Measurements from ENCODE around the gene CEBPA.

CEBPA gene

GRCh38 chr19:33302175-33302973 lies at the start of gene CEBPA:
Gene CEBPA, minus strand, starts transcription at chr19:33302534. Its CDS starts 120 bp downstream, at chr19:33302414.
- peak in 2 of 3 experiments; percentile 17 to 34 for DNase-seq (ENCODE audit: low read depth in 3 of 3)

DNA sequence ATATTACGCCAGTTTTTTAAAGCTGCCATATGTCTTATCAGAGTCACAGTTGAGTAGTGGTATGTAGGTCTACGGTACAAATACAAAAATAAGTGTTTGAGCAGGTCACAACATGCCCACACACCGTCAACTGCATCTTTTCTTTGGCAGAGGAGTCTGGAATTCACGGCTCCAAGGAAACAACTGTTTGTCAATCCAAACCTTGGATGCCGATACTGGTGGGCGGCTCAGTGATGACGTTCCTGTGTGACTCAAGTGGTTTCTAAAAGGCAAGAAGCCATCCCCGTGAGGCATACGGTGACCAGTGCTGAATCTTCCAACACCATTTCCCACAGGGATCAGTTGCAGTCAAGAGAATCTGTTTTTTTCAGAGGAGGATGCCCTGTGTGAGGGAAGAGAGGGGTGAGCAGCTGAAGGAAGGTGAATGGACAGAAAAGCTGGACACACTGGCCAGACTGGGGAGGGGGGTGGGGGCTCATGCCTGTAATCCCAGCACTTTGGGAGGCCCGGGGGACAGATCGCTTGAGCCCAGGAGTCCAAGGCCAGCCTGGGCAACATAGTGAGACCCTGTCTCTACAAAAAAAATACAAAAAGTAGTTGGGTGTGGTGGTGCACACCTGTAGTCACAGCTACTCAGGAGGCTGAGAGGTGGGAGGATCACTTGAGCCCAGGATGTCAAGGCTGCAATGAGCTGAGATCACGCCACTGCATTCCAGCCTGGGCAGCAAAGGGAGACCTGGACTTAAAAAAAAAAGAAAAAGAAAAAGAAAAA lies 48.4 kb upstream of the CEBPA start:
- no peak for DNase-seq (ENCODE audit: low read depth in 3 of 3)

- no peak for DNase-seq (ENCODE audit: low read depth in 3 of 3)
Observed at GRCh38 chr19:33349319-33350289, 47.3 kb upstream of the CEBPA start.

- no peak for DNase-seq (ENCODE audit: low read depth in 3 of 3)
Observed at GRCh38 chr19:33348301-33349010, 46.1 kb upstream of the CEBPA start.

DNA sequence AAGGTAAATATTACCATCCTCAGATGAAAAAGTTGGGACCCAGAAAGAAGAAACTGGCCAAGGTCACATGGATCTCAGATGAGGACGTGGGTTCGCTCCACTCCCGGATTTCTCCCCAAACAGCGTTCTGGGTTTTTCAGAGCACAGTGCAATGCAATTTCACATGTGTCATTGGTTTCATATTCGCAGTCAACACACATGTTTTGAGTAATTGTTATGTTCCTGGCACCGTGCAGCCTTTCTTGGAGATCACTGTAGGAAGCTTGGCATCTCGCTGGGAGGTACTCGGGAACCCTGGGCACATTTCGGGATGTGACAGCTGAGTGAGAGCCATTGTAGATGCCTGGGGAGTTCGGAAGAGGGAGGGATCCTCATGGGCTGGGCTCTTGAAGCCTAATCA lies 45.0 kb upstream of the CEBPA start:
- DNase-seq (ENCODE audit: low read depth in 3 of 3), result no peak

DNA sequence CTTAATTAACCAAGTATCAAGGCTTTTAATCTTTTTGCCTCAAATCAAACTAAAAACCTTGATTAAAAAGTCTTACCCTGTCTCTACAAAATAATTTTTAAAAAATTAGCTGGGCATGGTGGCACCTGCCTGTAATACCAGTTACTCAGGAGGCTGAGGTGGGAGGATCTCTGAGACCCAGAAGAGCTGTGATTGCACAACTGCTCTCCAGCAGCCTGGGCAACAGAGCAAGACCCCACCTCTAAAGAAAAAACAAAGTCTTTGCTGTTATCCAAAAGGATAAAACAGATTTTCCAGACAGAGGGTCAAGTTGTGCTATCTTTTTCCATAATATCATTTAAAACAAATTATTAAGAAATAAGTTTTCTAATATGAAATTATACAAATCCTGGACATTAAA lies 44.3 kb upstream of the CEBPA start:
- DNase-seq (ENCODE audit: low read depth in 3 of 3), result no peak

DNA sequence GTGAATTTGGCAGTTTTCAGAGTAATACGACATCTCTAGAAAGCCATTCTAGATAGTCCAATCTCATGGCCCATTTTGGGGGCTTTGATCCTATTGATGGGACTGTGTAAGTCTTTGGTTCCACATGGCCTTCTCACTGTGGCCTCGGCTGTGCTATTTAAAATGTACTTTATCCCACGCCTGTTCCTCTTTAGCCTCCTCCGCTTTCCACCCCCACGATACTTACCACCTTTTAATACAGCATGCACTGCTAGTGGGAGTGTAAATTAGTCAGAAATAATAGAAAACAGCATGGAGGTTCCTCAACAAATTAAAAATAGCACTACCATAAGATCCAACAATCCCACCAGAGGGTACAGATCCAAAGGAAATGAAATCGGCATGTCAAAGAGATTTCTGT lies 42.8 kb upstream of the CEBPA start:
- DNase-seq (ENCODE audit: low read depth in 3 of 3), result no peak

GRCh38 chr19:33344573-33344925 lies 42.2 kb upstream of the CEBPA start:
- no peak for DNase-seq (ENCODE audit: low read depth in 3 of 3)

GRCh38 chr19:33343859-33344572 lies 41.7 kb upstream of the CEBPA start:
- no peak for DNase-seq (ENCODE audit: low read depth in 3 of 3)

DNA sequence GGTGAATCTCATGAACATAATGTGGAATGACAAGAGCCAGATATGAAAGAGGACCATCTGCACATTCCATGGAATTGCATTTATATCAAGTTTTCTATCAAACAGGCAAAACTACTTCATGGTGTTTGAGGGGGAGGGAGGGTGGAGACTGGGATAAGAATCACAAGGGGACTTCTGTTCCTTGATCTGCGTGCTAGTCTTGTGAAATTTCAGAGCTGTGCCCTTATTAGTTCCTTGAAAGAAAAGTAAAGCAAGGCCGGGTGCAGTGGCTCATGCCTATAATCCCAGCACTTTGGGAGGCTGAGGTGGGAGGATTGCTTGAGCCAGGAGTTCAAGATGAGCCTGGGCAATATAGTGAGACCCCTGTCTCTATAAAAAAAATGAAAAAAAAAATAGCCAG lies 41.0 kb upstream of the CEBPA start:
- DNase-seq (ENCODE audit: low read depth in 3 of 3), result no peak

DNA sequence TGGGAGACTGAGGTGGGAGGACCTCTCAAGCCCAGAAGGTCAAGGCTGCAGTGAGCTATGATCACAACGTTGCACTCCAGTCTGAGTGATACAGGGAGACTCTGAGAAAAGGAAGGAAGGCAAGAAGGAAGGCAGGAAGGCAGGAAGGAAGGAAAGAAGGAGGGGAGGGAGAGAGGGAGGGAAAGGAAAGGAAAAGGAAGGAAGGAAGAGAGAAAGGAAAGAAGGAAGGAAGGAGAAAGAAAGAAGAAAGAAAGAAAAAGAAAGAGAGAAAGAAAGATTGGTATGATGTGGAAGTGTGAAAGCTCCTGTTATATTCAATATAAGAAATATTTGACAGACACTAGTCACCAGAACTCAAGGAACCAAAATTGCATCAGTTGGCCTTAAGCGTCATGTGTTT lies 38.7 kb upstream of the CEBPA start:
- DNase-seq (ENCODE audit: low read depth in 3 of 3), result no peak

DNA sequence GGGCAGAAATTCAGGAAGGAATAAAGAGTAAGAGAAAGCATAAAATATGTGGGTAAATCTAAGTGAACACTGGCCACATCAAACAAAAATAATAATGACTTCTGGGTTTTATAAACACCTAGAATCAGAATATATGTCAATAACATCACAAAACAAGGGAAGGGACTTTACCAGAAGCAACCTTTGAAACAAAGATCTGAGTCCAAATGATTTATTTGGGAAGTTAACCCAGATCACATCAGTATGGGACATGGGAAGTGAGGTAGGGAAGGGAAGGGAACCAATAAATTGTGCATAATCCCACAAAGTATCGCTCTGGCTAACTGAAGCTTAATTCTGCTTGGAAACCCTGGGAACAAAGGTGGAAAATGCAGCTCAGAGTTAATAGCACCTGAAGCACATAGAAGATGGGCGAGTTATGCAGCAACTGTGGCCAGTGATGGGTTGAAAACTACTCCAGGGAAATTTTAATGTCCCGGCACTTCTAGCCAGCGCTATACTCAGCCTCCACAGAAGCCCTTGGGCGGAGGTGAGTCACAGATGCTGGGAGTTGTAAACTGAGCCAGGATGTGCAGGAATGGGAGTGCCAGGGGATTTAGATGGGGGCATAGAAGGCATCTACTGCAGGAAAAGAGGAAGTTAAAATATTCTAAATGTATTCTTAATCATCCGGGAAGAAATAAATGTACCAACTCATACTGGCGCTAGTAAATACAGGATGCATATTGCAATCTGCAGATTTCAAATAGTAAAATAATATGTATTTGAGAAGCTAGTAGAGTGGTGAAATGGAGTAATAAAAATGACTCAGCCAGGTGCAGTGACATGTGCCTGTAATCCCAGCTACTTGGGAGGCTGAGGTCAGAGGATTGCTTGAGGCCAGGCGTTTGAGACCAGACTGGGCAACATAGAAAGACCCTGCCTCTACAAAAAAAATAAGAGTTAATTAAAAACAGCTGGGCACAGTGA lies 37.0 kb upstream of the CEBPA start:
- no peak for DNase-seq (ENCODE audit: low read depth in 3 of 3)

- no peak for DNase-seq (ENCODE audit: low read depth in 3 of 3)
Observed at GRCh38 chr19:33335446-33335845, 33.1 kb upstream of the CEBPA start.

GRCh38 chr19:33334271-33334670 lies 31.9 kb upstream of the CEBPA start:
- DNase-seq (ENCODE audit: low read depth in 3 of 3), result no peak

GRCh38 chr19:33333642-33334041 lies 31.3 kb upstream of the CEBPA start:
- no peak for DNase-seq (ENCODE audit: low read depth in 3 of 3)

DNA sequence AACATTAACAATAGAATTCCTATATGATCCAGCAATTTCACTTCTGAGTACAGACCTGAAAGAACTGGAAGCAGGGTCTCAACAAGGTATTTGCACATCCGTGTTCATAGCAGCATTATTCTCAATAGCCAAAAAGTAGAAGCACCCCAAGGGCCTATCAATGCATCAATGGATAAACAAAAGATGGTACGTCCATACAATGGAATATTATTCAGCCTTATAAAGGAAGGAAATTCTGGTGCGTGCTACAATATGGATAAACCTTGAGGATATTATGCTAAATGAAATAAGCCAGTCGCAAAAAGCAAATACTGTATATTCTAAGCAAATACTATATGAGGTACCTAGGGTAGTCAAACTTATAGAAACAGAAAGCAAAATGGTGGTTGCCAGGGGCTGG lies 30.8 kb upstream of the CEBPA start:
- no peak for DNase-seq (ENCODE audit: low read depth in 3 of 3)

DNA sequence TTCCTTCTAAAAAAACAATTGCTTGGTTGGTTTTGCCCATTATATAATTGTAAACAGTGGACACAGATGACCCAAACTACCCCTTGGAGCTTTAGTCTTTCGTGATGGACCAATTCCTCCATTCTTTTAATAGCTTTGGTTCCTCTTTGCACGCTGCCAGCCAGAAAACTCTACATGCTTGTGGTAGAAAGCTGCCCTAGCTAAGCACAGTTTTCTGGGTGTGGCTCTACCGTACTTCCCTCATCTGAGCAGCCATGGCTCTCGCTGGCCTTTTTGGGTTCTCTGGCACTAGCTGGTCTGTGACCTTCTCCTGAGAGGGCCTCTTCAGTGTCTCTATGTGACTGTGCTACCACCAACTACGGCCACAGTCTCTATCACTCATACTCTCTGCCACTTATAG lies 29.9 kb upstream of the CEBPA start:
- DNase-seq (ENCODE audit: low read depth in 3 of 3), result no peak

DNA sequence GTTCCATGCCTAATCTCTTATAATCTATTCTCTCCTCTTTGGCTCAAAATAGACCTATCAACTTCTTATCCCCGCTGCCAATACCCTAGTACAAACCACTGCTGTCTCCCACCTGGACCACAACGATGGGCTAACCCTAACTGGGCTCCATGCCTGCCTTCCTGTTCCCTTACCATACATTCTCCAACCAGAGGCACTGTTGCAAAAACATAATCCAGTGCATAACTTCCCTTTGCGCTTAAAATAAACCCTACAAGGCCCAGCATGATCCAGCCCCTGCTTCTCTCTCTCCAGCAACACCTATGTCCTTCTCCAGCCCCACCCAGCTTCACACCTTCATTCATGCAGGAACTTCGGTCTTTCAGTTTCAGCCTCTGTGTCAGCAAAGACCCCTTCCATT lies 27.4 kb upstream of the CEBPA start:
- DNase-seq (ENCODE audit: low read depth in 3 of 3), result no peak

- DNase-seq (ENCODE audit: low read depth in 3 of 3), result no peak
Observed at GRCh38 chr19:33329060-33329459, 26.7 kb upstream of the CEBPA start.

DNA sequence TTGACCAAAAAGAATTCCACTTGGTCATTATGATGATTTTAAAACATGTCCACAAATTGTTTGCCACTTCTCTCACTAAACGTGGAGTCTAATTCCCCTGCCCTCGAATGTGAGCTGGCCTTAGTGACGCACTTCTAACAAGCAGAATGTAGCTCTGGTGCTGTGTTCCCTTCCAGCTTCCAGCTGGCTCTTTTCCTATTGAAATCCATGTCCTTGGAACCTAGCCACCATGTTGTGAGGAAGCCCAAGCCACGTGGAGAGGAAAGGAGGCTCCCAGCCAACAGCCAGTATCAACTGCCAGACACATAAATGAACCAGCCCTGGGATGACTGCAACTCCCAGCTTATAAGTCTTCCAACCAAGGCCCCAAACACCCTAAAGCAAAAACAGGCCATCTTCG lies 23.6 kb upstream of the CEBPA start:
- DNase-seq (ENCODE audit: low read depth in 3 of 3), result no peak
